IPS-15b (cell line): ENCODE results near the gene STYXL1.

Experiments used
- H3K27me3 ChIP-seq: one replicate; pipeline ENCODE4 v1.6.1; 2013; ENCODE audit warnings: low read length; ENCODE audit not compliant: control insufficient read depth, insufficient read depth
- H3K36me3 ChIP-seq: one replicate; pipeline ENCODE4 v1.6.1; 2013; ENCODE audit warnings: low read length; ENCODE audit not compliant: control insufficient read depth, insufficient read depth
- H3K4me1 ChIP-seq: one replicate; pipeline ENCODE4 v1.6.1; 2013; ENCODE audit warnings: mild to moderate bottlenecking, low read length; ENCODE audit not compliant: control insufficient read depth, insufficient read depth
- H3K4me3 ChIP-seq: one replicate; pipeline ENCODE4 v1.5.1; 2013; ENCODE audit warnings: low read depth, low read length
- H3K9ac ChIP-seq: one replicate; pipeline ENCODE4 v1.6.1; 2013; ENCODE audit warnings: low read depth, mild to moderate bottlenecking, low read length
- H3K9me3 ChIP-seq: one replicate; pipeline ENCODE4 v1.6.1; 2013; ENCODE audit warnings: mild to moderate bottlenecking, low read length; ENCODE audit not compliant: control insufficient read depth, insufficient read depth

Gene STYXL1

GRCh38 chr7:75995996-75996395 is 51.8 kb downstream of the STYXL1 start:
- Histone ChIP-seq H3K9me3 (no peaks in the 10 kb centered on the region), H3K4me3 (no peak overlapping the region), H3K4me1 (no peaks in the 10 kb centered on the region), H3K36me3 (peaks cover 6% of the 10 kb centered on the region), H3K27me3 (no peaks in the 10 kb centered on the region), H3K9ac (no peak overlapping the region)

DNA sequence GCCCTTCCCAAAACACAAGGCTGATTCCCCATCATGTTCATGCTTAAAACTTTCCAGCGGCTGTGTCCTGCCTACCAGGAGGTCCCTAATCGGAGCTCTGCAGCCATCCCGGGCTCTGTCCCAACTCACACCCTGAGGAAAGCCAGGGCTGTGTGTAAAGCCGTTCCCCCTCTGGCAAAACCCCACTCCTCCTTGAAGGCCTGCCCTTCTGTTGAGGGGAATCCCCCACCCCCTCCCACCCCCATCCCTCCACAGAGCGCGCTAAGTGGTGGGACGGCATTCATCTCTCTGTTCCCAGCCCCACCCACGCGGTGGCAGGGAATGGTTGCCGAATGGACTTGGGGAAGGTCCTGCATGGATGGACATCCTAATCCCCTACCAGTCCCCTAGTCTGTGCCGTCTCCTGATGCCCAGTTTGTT is 52.7 kb downstream of the STYXL1 start:
- H3K36me3 ChIP-seq, result peaks cover 6% of the 10 kb centered on the region
- H3K4me3 ChIP-seq, result peak overlapping the region; percentile 65
- H3K4me1 ChIP-seq, result no peaks in the 10 kb centered on the region
- H3K27me3 ChIP-seq, result no peaks in the 10 kb centered on the region
- H3K9me3 ChIP-seq, result no peaks in the 10 kb centered on the region
- H3K9ac ChIP-seq, result no peak overlapping the region

- Histone ChIP-seq H3K9ac (peak within 1 kb of the TSS; percentile 26), H3K36me3 (peaks cover 6% of the 10 kb centered on the region), H3K4me1 (no peaks in the 10 kb centered on the region), H3K9me3 (no peaks in the 10 kb centered on the region), H3K4me3 (peak within 1 kb of the TSS; percentile 70), H3K27me3 (no peaks in the 10 kb centered on the region)
Observed at GRCh38 chr7:75994388-75995051, 53.3 kb downstream of the STYXL1 start, which contains the start of gene TMEM120A. Gene TMEM120A (minus strand): TSS chr7:75994595. CDS start chr7:75994570, 25 bp downstream.

DNA sequence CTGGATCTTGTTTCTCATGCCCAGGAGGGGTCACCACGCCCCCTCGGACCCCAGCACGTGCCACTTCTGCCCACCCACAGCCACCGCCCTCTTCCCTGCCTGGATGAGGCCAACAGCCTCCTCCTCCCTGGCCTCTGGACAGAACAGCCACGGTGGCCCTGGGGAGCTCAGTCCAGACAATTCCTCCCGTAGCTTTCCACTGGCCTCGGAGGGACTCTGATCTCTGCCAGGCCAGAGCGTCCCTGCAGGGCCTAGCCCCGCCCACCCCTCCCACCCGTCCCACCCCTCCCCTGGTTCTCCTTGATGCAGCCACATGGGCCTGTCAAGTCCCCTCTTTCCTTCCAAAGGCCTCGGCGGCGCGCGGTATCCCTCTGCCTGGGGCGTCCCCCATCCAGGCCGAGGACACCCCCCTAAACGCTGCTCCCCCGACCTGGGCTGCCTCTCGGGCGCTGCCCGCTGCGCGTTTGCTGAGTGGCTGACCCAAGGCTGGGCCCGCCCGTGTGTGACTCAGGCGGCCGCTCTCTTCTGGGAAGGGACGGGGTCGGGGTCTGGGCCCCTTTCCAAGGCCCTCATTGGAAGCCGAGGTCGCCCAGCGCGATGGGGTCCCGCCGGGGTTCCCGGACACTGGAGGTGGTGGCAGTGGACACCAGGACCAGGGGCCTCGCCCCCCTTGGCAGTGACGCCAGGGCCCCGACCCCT is 54.0 kb downstream of the STYXL1 start:
- peak overlapping the region; percentile 70 for H3K4me3 ChIP-seq
- no peak overlapping the region for H3K9ac ChIP-seq
- no peaks in the 10 kb centered on the region for H3K4me1 ChIP-seq
- no peaks in the 10 kb centered on the region for H3K27me3 ChIP-seq
- H3K9me3 ChIP-seq, result no peaks in the 10 kb centered on the region
- H3K36me3 ChIP-seq, result peaks cover 6% of the 10 kb centered on the region

DNA sequence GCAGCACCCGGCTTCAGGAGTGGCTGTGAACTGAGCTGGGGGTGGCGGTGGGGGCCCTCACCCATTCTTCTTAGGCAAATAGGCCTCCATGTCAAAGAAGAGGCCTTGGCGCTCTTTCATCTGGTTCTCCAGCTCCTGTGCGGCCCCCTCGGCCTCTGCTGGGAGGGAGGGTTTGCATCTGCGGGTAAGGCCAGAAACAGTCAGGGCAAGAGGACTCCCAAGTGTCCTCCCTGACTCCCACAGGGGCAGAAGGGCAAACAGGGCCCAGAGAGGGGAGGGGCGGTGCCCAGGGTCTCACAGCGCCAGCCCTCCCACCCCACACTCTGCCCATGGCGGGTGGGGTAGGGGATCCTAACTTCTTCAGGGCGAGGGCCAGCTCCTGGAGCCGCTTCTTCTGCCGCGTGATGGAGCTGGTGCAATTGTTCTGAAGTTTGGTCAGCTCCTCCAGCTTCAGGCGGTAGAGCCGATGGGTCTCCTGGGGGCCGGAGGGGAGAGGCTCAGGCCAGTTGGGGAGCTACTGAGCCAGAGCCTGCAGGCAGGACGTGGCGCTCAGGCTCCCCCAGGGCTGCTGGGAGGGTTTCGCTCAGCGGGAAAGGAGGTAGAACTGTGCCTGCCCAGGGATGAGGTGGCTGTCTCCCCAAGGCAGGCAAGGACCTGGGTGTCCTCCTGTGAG is 55.6 kb downstream of the STYXL1 start:
- H3K27me3 ChIP-seq, result no peaks in the 10 kb centered on the region
- no peak overlapping the region for H3K9ac ChIP-seq
- no peaks in the 10 kb centered on the region for H3K9me3 ChIP-seq
- no peaks in the 10 kb centered on the region for H3K4me1 ChIP-seq
- H3K4me3 ChIP-seq, result no peak overlapping the region
- peaks cover 15% of the 10 kb centered on the region for H3K36me3 ChIP-seq

GRCh38 chr7:75991531-75992082 is 56.2 kb downstream of the STYXL1 start:
- no peak overlapping the region for H3K9ac ChIP-seq
- H3K36me3 ChIP-seq, result peaks cover 20% of the 10 kb centered on the region
- H3K4me3 ChIP-seq, result no peak overlapping the region
- H3K27me3 ChIP-seq, result no peaks in the 10 kb centered on the region
- H3K4me1 ChIP-seq, result no peaks in the 10 kb centered on the region
- H3K9me3 ChIP-seq, result no peaks in the 10 kb centered on the region

GRCh38 chr7:75989500-75990388 is 58.1 kb downstream of the STYXL1 start:
- Histone ChIP-seq H3K4me1 (no peaks in the 10 kb centered on the region), H3K9me3 (no peaks in the 10 kb centered on the region), H3K9ac (no peak overlapping the region), H3K4me3 (no peak overlapping the region), H3K27me3 (no peaks in the 10 kb centered on the region), H3K36me3 (peaks cover 32% of the 10 kb centered on the region)

GRCh38 chr7:75988568-75989499 is 59.0 kb downstream of the STYXL1 start:
- H3K4me3 ChIP-seq, result no peak overlapping the region
- no peaks in the 10 kb centered on the region for H3K9me3 ChIP-seq
- H3K27me3 ChIP-seq, result no peaks in the 10 kb centered on the region
- no peaks in the 10 kb centered on the region for H3K4me1 ChIP-seq
- H3K36me3 ChIP-seq, result peaks cover 41% of the 10 kb centered on the region
- no peak overlapping the region for H3K9ac ChIP-seq

DNA sequence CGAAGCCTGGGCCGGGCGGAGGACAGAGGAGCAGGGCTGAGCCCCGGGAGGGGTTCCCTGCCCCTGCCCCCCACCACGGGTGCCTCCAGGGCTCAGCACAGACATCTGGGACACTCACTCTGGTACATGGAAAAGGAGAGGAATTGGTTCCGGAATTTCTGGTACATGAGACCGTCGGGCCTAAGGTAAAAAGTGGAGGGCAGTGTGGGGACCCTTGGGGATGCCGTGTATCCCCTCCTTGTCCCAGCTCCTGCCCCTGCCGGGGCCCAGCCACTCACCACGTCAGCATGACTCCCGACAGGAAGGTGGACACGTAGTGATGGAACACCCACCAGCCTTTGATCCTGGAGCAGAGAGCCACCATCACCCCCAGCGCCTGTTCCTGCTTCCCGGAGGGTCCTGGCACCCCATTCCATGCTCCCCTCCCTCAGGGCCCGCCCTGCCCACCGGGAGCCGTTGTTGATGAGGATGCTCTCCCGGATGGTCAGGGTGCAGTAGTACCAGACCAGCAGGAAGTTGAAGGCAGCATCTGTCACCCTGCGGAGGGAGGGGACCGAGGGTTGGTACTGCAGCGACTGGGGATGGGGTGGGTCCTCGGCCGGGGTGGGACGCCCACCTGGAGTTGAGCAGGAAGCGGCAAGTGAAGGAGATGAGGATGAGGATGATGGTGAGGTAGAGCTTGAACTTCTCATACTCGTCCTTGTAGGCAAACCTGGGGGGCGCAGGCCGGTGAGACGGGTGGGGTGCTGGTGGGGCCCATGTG is 59.8 kb downstream of the STYXL1 start:
- Histone ChIP-seq H3K9me3 (no peaks in the 10 kb centered on the region), H3K9ac (no peak overlapping the region), H3K27me3 (no peaks in the 10 kb centered on the region), H3K36me3 (peaks cover 47% of the 10 kb centered on the region), H3K4me3 (no peak overlapping the region), H3K4me1 (no peaks in the 10 kb centered on the region)
